HG03139 (cell line): ENCODE data around the gene ERCC3.
"Not testable (repeated sequence)": the region's sequence is repeated elsewhere in the genome, so short reads cannot be mapped to it uniquely, and the experiment has no call there.

Experiments
- ATAC-seq: cut with Tn5 transposase; IDR thresholded peaks from one replicate; pipeline ENCODE4 v1.9.1; 2021; ENCODE audit not compliant: unreplicated experiment

The ERCC3 gene

GRCh38 chr2:127280693-127281092 is 13.3 kb downstream of the ERCC3 start:
- ATAC-seq = no peak

- no peak for ATAC-seq
Measured at GRCh38 chr2:127279781-127280180, 14.2 kb downstream of the ERCC3 start.

GRCh38 chr2:127278959-127279358 is 15.0 kb downstream of the ERCC3 start:
- ATAC-seq = no peak

DNA sequence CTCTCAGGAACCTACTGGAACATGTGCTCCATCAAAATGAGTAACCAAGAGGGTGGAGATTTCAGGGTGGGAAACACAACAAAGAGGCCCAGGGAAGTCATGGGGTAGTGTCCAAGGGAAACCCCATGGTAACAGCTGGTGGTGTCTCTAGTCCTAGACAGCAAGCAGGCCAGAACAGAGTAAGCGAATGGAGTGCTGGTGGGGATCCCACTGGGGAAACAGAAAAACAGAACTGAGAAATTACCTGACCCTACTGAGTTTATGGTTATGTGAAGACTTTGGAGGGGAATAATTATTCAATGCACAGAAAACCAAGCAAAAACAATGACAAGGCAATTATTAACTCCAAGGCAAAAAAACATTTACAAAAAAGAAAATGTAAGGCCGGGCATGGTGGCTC is 16.9 kb downstream of the ERCC3 start:
- ATAC-seq = peak; percentile 56

- no peak for ATAC-seq
Measured at GRCh38 chr2:127275789-127276188, 18.2 kb downstream of the ERCC3 start.

- ATAC-seq = no peak
Measured at GRCh38 chr2:127275356-127275755, 18.6 kb downstream of the ERCC3 start.

DNA sequence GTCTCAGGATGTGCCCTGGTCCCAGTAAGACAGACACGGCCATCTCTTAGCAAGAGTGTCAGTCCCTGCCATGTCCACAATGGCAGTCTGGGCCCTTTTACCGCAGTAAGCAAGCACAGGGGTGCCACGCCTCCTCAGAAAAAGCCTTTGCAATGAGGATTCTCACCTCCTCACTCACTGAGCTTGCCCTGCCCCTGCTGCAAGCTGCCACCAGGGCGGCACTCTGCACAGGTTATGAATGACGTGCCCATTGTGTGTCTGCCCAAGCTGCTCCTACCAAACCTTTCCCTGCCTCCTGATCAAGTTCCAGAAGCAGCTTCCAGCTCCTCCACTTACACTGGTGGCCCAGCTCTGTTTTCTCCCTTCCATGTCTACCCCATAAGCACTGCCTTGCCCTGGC is 23.3 kb downstream of the ERCC3 start:
- no peak for ATAC-seq

DNA sequence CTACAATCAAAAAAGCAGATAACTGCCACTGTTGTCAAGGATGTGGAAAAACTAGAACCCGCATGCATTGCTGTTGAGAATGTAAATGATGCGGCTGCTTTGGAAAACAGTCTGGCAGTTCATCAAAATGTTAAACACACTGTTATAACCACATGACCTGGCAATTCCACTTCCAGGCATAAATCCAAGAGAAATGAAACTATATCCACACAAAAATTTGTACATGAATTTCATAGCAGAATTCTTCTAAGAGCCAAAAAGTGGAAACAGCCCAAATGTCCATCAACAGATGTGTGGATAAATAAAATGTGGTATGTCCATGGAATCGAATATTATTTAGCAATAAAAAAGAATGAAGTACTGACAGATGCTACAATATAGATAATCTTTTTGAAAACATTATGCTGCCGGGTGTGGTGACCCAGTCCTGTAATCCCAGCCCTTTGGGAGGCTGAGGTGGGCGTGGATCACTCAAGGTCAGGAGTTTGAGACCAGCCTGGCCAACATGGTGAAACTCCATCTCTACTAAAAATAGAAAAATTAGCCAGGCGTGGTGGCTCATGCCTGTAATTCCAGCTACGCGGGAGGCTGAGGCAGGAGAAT is 32.0 kb downstream of the ERCC3 start:
- no peak for ATAC-seq

DNA sequence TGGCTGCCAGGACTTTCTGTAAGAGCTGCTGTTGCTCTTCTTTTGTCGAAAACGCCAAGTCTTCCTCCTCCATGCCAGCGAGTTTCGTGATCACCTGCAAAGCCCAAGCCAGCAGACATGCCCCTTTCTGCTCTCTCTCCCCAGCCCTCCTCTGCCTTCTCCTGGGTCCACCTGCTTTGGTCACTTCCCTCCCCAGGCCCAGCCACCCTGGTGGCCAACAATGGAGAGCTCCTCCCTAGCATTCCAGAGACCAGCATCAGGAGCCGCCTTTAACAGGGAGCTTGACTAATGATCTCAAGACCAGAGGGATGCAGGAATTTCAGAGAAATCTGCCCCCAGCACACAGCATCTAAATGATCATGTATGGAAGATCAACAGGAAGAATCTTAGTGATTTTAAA is 34.6 kb downstream of the ERCC3 start:
- ATAC-seq = no peak

DNA sequence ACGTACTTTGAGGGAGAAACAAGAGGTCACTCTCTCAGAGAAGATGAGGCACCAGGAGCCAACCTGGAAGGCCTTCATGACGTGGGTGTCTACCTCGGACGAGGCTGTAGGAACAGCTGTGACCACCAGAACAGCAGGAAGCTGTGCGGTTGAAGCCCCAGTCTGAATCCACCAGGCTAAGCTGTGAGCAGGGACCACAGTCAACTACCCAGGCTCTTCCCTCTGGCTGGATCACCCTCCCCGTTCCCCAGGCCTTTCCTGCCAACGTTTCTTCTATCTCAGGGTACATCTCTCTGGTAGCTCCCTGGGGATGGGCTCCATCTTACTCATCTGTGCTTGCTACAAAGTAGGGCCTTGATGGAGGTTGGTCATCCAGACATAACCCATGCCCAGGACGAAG is 37.1 kb downstream of the ERCC3 start:
- ATAC-seq = no peak

GRCh38 chr2:127256381-127256780 is 37.6 kb downstream of the ERCC3 start:
- no peak for ATAC-seq

GRCh38 chr2:127255721-127256120 is 38.2 kb downstream of the ERCC3 start:
- no peak for ATAC-seq

DNA sequence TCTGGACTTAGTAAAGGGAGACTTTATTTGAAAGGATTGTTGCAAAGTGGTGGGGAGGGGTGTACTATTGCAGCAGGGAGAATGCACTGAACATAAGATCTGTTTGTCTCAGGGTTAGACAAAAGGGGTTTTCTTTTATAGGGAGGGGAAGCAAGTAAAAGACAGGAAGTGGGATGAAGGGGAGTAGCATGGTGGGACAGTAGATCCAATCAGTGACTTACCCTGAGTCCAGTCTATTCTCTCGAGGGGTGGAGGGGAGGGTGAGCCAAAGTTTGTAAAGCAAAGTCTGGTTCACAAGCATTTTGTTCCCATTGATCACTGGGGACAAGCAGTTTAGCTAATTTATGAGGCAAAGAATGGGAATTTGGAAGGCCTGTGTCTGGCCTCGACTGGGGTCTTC is 38.8 kb downstream of the ERCC3 start:
- ATAC-seq = no peak

DNA sequence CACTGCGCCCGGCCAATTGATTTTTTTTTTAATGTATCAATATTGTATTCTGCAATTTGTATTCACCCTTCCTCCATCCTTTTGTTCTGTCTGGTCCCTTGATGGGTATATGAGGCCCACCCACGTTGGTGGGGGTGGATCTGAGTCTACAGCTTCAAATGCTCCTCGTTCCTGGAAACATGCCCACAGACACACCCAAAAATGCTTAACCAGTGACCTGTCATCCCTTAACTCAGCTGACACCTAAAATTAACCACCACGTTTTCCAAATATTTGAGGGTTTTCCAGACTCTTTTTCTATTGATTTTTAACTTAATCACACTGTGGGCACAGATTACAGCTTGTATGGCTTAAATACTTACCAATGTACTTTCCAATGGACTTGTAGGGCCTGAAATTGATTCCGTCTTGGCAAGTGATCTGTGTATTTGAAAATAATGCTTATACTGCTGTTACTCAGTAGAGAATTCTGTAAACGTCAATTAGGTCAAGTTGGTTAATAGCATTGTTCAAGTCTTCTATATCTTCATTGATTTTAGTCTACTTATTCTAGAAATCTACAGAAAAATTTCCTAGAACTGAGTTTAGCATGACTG is 39.5 kb downstream of the ERCC3 start:
- no peak for ATAC-seq

DNA sequence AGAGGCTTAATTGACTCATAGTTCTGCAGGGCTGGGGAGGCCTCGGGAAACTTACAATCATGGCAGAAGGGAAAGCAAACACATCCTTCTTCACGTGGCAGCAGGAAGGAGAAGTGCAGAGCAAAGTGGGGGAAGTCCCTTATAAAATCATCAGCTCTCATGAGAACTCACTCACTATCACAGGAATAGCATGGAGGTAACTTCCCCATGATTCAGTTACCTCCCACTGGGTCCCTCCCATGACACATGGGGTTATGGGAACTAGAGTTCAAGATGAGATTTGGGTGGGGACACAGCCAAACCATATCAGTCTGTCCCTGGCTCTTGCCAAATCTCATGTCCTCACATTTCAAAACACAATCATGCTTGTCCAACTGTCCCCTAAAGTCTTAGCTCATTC is 52.8 kb downstream of the ERCC3 start:
- not testable (repeated sequence) for ATAC-seq

DNA sequence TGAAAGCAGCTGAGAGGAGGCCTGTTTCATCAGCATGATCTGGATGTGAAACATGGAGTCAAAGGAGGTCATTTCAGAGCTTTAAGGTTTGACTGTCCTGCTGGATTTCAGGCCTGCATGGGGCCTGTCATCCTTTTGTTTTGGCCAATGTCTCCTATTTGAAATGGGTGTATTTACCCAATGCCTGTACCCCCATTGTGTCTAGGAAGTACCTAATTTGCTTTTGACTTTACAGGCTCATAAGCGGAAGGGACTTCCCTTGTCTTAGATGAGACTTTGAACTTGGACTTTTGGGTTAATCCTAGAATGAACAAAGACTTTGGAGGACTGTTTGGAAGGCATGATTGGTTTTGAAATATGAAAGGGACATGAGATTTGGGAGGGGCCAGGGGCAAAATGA is 54.5 kb downstream of the ERCC3 start:
- ATAC-seq = no peak

- not testable (repeated sequence) for ATAC-seq
Measured at GRCh38 chr2:127237768-127238167, 56.2 kb downstream of the ERCC3 start.

DNA sequence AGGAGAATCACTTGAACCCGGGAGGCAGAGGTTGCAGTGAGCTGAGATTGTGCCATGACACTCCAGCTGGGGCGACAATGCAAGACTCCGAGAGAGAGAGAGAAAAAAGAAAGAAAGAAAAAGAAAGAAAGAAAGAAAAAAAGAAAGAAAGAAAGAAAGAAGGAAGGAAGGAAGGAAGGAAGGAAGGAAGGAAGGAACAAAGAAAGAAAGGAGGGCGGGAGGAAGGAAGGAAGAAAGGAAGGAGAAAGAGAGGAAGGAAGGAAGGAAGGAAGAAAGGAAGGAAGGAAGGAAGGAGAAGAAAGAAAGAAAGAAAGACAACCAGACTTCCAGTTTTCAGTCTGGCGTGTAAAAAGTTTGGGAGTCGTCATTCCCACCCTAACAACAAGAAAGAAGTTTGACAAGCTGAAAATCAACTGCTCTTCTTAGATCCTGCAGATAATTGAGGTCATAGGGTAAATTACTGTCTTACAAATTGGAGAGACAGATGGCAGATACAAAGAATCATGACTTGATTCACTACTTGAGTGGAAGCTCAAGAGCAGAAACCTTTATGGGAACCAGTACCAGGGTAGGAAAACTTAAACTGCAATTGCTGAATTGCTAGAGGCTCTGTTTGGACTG is 58.8 kb downstream of the ERCC3 start:
- no peak for ATAC-seq

GRCh38 chr2:127233710-127234109 is 60.2 kb downstream of the ERCC3 start:
- ATAC-seq = no peak

- ATAC-seq = no peak
Measured at GRCh38 chr2:127231130-127231865, 62.6 kb downstream of the ERCC3 start.

DNA sequence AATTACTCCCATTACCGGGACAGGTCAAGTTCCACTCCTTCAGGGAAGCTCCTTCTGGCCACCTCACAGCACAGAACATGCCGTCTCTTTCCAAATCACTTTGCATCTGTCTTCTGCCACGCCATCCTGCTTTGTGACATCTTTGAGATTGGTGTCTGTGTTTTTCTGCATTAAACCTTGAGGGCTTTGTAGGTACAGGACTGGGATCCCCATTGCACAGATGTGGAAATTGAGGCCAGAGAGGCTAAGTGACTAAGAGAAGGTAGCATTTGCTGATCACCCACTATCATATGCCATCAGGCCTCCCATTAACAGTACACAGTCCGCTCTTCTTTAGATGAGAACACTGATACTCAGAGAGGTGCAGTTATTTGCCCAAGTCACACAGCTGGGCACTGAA is 64.4 kb downstream of the ERCC3 start:
- no peak for ATAC-seq

GRCh38 chr2:127228102-127228501 is 65.8 kb downstream of the ERCC3 start:
- no peak for ATAC-seq
